Thoracic aorta (tissue), 2 donors: ENCODE measurements around the gene PAQR7. TPM values are rescaled to one million over a fixed set of nuclear protein-coding genes. Genes with fewer than 3 reads are reported as not detected.

Experiments used
- ATAC-seq: fragments of 150-250 bp; one replicate; pipeline ENCODE4 v1.8.0; 2017; ENCODE audit warnings: low read depth; ENCODE audit not compliant: insufficient number of reproducible peaks, low FRiP score
- DNase-seq: peaks from one replicate; pipeline ENCODE4 v3.0.0-alpha.2; 2020; ENCODE audit warnings: low spot score
- H3K27ac ChIP-seq, 2 donors: fragments of 200-600 bp; sonication (generic); 1 replicate in 1 of 2; 2 replicates in 1 of 2; pipeline ENCODE4 v1.5.1; 2016; ENCODE audit warnings: mild to moderate bottlenecking in 2 of 2, moderate library complexity in 2 of 2
- H3K27me3 ChIP-seq: fragments of 200-600 bp; sonication (generic); replicated peaks from 2 replicates; pipeline ENCODE4 v1.6.0; 2016; ENCODE audit warnings: mild to moderate bottlenecking; ENCODE audit not compliant: insufficient read depth
- H3K36me3 ChIP-seq: fragments of 200-600 bp; sonication (generic); one replicate; pipeline ENCODE4 v1.5.1; 2016
- H3K4me1 ChIP-seq, 2 donors: fragments of 200-600 bp; sonication (generic); 1 replicate in 1 of 2; 2 replicates in 1 of 2; pipeline versions ENCODE4 v1.5.1 to v1.6.0; 2016; ENCODE audit warnings: low read depth in 2 of 2, mild to moderate bottlenecking in 1 of 2; ENCODE audit not compliant: control insufficient read depth in 1 of 2
- H3K4me3 ChIP-seq: fragments of 200-600 bp; sonication (generic); 2 replicates; pipeline ENCODE4 v1.5.1; 2016; ENCODE audit warnings: mild to moderate bottlenecking
- H3K9me3 ChIP-seq: fragments of 200-600 bp; sonication (generic); 2 replicates; pipeline ENCODE4 v1.5.1; 2016
- total RNA-seq, 2 donors: library from RNA; depleted of rRNA; stranded (reverse); fragments of >200 nt; gene quantifications; one replicate each; pipeline versions ENCODE4 v1.1.0 to v1.2.3, GENCODE V29; 2016
- TF ChIP-seq, protein P1 (sequence below): fragments of 200-600 bp; sonication (generic); IDR thresholded peaks from one replicate; pipeline ENCODE4 v1.5.1; 2019; ENCODE audit warnings: antibody characterized with exemption

Gene PAQR7
- total RNA-seq, 2 donors from 2014 or later: 7.0 to 7.1 TPM

GRCh38 chr1:25917996-25918395 lies 42.5 kb upstream of the PAQR7 start:
- TF ChIP-seq, protein P1, sequence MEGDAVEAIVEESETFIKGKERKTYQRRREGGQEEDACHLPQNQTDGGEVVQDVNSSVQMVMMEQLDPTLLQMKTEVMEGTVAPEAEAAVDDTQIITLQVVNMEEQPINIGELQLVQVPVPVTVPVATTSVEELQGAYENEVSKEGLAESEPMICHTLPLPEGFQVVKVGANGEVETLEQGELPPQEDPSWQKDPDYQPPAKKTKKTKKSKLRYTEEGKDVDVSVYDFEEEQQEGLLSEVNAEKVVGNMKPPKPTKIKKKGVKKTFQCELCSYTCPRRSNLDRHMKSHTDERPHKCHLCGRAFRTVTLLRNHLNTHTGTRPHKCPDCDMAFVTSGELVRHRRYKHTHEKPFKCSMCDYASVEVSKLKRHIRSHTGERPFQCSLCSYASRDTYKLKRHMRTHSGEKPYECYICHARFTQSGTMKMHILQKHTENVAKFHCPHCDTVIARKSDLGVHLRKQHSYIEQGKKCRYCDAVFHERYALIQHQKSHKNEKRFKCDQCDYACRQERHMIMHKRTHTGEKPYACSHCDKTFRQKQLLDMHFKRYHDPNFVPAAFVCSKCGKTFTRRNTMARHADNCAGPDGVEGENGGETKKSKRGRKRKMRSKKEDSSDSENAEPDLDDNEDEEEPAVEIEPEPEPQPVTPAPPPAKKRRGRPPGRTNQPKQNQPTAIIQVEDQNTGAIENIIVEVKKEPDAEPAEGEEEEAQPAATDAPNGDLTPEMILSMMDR: no peak
- ATAC-seq: no peak

DNA sequence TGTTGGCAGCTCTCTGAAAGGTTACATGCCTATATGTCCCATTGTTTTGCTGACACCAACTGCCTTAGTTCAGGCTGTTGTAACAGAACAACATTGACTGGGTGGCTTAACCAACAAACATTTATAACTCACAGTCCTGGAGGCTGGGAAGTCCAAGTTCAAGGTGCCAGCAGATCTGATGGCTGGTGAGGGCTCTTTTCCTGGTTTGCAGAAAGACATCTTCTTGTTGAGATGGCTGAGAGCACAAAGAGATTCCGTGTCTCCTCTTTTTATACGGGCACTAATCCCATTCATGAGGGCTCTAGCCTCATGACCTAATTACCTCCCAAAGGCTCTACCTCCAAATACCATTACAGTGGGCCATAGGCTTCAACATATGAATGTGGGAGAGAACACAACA lies 41.0 kb upstream of the PAQR7 start:
- Histone ChIP-seq H3K9me3 (no peaks in the 10 kb centered on the region), H3K27me3 (no peaks in the 10 kb centered on the region), H3K36me3 (no peaks in the 10 kb centered on the region), H3K4me3 (no peak overlapping the region), H3K27ac (no peak overlapping the region), H3K4me1 (no peaks in the 10 kb centered on the region)
- ATAC-seq (no peak), DNase-seq (no peak)
- TF ChIP-seq, protein P1: no peak

More at GRCh38 chr1:25917996-25918395, 42.5 kb upstream of the PAQR7 start:
- H3K9me3 ChIP-seq: no peaks in the 10 kb centered on the region
- peaks cover 0 to 12% of the 10 kb centered on the region in 2 donors for H3K4me1 ChIP-seq
- H3K27me3 ChIP-seq: no peaks in the 10 kb centered on the region
- H3K27ac ChIP-seq: no peak overlapping the region
- DNase-seq: no peak
- H3K36me3 ChIP-seq: no peaks in the 10 kb centered on the region
- no peak overlapping the region for H3K4me3 ChIP-seq

- no peaks in the 10 kb centered on the region for H3K4me1 ChIP-seq
- DNase-seq: no peak
- TF ChIP-seq, protein P1: no peak
- H3K9me3 ChIP-seq: no peaks in the 10 kb centered on the region
- H3K27ac ChIP-seq: no peak overlapping the region
- no peak overlapping the region for H3K4me3 ChIP-seq
- no peaks in the 10 kb centered on the region for H3K27me3 ChIP-seq
- no peaks in the 10 kb centered on the region for H3K36me3 ChIP-seq
- no peak for ATAC-seq
These were observed 38.8 kb upstream of the PAQR7 start for GRCh38 chr1:25914074-25914995.

DNA sequence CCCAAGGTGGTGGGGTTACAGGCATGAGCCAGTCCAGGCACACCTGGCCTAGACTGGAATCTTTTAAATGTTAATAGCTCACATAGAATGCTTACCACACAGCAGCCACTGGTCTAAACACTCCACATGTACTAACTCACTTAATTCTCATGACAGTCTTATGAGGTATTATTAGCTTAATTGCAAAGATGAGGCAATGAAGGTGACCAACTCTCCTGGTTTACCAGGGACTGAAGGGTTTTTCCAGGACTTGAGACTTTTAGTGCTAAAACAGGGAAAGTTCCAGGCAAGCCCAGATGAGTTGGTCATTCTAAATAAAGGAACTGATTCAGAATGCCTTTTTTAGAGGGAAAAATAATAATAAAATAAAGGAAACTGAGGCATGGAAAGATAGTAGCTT lies 37.7 kb upstream of the PAQR7 start:
- Histone ChIP-seq H3K27ac (no peak overlapping the region), H3K36me3 (no peaks in the 10 kb centered on the region), H3K4me1 (no peaks in the 10 kb centered on the region), H3K27me3 (no peaks in the 10 kb centered on the region), H3K9me3 (no peaks in the 10 kb centered on the region), H3K4me3 (no peak overlapping the region)
- DNase-seq (no peak), ATAC-seq (no peak)
- TF ChIP-seq, protein P1: no peak

- DNase-seq (no peak), ATAC-seq (no peak)
- H3K27ac ChIP-seq: no peak overlapping the region
- H3K9me3 ChIP-seq: no peaks in the 10 kb centered on the region
- TF ChIP-seq, protein P1: no peak
- no peak overlapping the region for H3K4me3 ChIP-seq
- H3K4me1 ChIP-seq: peaks cover 0 to under 1% of the 10 kb centered on the region in 2 donors
- no peaks in the 10 kb centered on the region for H3K36me3 ChIP-seq
- no peaks in the 10 kb centered on the region for H3K27me3 ChIP-seq
These were observed 36.7 kb upstream of the PAQR7 start for GRCh38 chr1:25912076-25912831.
